Measurements from ENCODE around the gene ANKRD33B. TPM values are rescaled to one million over a fixed set of nuclear protein-coding genes. Genes with fewer than 3 reads are reported as not detected.
A peak's percentile ranks its signal among the peaks of the same experiment; 100 is the strongest.

ANKRD33B gene
- total and polyA plus RNA-seq, 5 experiments from 2014 or later: 0.06 to 1.2 (median 1.1) TPM; not detected in 2

DNA sequence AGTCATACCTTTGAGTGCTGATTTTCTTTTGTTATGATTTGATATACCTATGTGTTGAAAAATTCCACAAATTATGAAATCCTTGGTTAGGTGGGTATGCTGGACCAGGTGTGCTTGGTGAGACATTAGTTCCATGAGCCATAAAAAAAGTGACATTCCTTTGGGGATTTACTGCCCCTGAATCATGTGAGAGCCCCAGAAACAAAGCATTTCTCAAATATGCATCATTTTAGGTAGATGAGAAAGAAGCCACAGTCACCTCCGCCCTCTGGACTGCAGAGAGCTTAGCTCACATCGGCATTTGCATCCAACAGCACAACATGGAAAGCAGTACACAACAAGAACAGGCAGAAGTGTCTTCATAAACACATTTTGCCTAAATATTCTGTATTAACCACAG lies 141.9 kb downstream of the ANKRD33B start:
- ATAC-seq: no peak
- H3K4me3 Mint-ChIP-seq: peak overlapping the region in 2 of 10 donors; percentile 1 to 23
- no peak for DNase-seq
- no peaks in the 10 kb centered on the region for H3K27me3 Mint-ChIP-seq
- POLR2A ChIA-PET: no interaction called here
- H3K9me3 Mint-ChIP-seq: no peaks in the 10 kb centered on the region
- H3K36me3 Mint-ChIP-seq: peaks cover 0 to 3% (median 0%) of the 10 kb centered on the region in 3 donors
- H3K27ac Mint-ChIP-seq: peak overlapping the region in 6 of 10 donors; percentile 7 to 76 (median 43)
- H3K4me1 Mint-ChIP-seq: peaks cover 32 to 53% (median 40%) of the 10 kb centered on the region in 4 donors

DNA sequence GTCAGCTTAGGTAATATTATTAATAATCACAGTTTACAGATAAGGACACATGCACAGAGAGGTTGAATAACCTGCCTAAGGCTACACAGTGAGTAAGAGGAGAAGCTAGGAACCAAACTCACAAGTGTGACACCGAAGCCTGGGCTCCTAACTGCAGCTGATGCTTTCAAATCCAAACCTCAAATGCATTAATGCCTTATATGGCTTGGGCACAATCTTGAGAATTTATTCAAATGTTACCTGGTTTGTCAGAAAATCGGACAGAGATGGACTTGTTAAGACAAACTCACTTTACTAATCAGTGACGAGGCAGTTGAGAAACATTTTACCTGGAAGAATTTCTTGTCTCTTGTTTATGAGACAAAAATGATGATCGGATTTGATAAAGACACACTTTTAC lies 142.5 kb downstream of the ANKRD33B start:
- H3K27me3 Mint-ChIP-seq: no peaks in the 10 kb centered on the region
- no peak for ATAC-seq
- H3K27ac Mint-ChIP-seq: peak overlapping the region in 2 of 10 donors; percentile 28 to 35
- POLR2A ChIA-PET: no interaction called here
- H3K36me3 Mint-ChIP-seq: peaks cover 0 to 3% (median 0%) of the 10 kb centered on the region in 3 donors
- no peak for DNase-seq
- H3K4me3 Mint-ChIP-seq: no peak overlapping the region
- peaks cover 32 to 53% (median 41%) of the 10 kb centered on the region in 4 donors for H3K4me1 Mint-ChIP-seq
- no peaks in the 10 kb centered on the region for H3K9me3 Mint-ChIP-seq

Other genes with a start within 250 kb of the ANKRD33B start
- 100 to 1,000 TPM; 197 to 198 TPM for gene MARCHF6, start 210.4 kb upstream of the ANKRD33B start, total RNA-seq
- gene MARCHF6, start 210.4 kb upstream of the ANKRD33B start, polyA plus RNA-seq: 10 to 100 TPM; 31.5 to 44.0 (median 38.0) TPM
- gene ROPN1L, start 122.2 kb upstream of the ANKRD33B start, total RNA-seq: under 1 TPM in 1 of 2 experiments, not detected in 1; 0.57 TPM
- 1 to 10 TPM; 1.0 to 1.7 (median 1.6) TPM for gene ROPN1L, start 122.2 kb upstream of the ANKRD33B start, polyA plus RNA-seq
- gene DAP, start 197.2 kb downstream of the ANKRD33B start, total RNA-seq: 10 to 100 TPM; 31.0 to 32.3 TPM
- 10 to 100 TPM; 42.7 to 71.9 (median 53.0) TPM for gene DAP, start 197.2 kb downstream of the ANKRD33B start, polyA plus RNA-seq